ENCODE data around the gene VASP.

DNA sequence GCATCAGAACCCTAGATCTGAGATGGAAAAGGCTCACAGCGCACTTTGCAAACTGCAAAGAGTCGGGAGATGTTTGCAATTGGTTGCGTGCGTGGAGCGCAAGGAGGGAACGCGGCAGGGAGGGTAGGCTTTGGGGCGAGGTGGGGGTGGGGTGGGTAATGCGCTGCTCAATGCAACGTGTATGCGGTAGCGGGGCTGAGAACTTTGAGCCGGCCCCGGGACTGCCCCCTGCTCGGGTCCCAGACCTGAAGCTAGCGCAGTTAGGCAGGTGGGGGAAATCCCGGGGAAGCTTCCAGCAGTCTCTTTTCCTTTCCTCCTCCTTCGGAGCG, 38.5 kb upstream of the VASP start:
- TF ChIP-seq POLR2A (IDR thresholded peaks at IDR 0.05; ENCODE audit: low read length) (no peak), GATA1 (IDR thresholded peaks at IDR 0.05; ENCODE audit: low read depth, low read length) (no peak)
